CD4-positive, CD25-positive, alpha-beta regulatory T cell (primary cell): Measurements from ENCODE around the gene PPP6R1. TPM values are rescaled to one million over a fixed set of nuclear protein-coding genes. Genes with fewer than 3 reads are reported as not detected.

Source experiments
- ATAC-seq, 2 donors: fragments of 150-1000 bp; cut with Tn5 transposase; one replicate each; pipeline ENCODE4 v1.10.0; 2021; ENCODE audit warnings: low read depth in 2 of 2, moderate number of reproducible peaks in 2 of 2, moderate library complexity in 1 of 2
- DNase-seq, 3 donors: peaks; one replicate each; pipeline versions ENCODE4 v3.0.0 to v3.0.0-alpha.2; 2012 to 2022; ENCODE audit warnings: mixed read lengths in 1 of 3
- H3K27ac ChIP-seq: one replicate; pipeline ENCODE4 v1.7.0; 2013; ENCODE audit warnings: mild to moderate bottlenecking, low read length; ENCODE audit not compliant: insufficient read depth, poor library complexity, severe bottlenecking
- H3K27me3 ChIP-seq: one replicate; pipeline ENCODE4 v1.7.0; 2013; ENCODE audit warnings: low read length; ENCODE audit not compliant: control insufficient read depth, insufficient read depth
- H3K36me3 ChIP-seq: one replicate; pipeline ENCODE4 v1.7.0; 2013; ENCODE audit warnings: mild to moderate bottlenecking, low read length, moderate library complexity; ENCODE audit not compliant: control insufficient read depth, insufficient read depth
- H3K4me1 ChIP-seq: 2 replicates; pipeline ENCODE4 v1.7.0; 2013; ENCODE audit warnings: mild to moderate bottlenecking, low read length; ENCODE audit not compliant: insufficient read depth, control insufficient read depth, poor library complexity, severe bottlenecking
- H3K4me3 ChIP-seq: one replicate; pipeline ENCODE4 v1.7.0; 2013; ENCODE audit warnings: low read depth, mild to moderate bottlenecking, low read length, moderate library complexity
- H3K9me3 ChIP-seq, 2 experiments: 1 replicate in 1 of 2; 2 replicates in 1 of 2; pipeline ENCODE4 v1.7.0; 2013; ENCODE audit warnings: low read length in 2 of 2, mild to moderate bottlenecking in 1 of 2, moderate library complexity in 1 of 2; ENCODE audit not compliant: control insufficient read depth in 2 of 2
- H3K27ac Mint-ChIP-seq, 3 donors: one replicate each; pipeline ENCODE4 v1.8.0; 2020 to 2022; ENCODE audit warnings: mild to moderate bottlenecking in 3 of 3, mixed read lengths in 3 of 3, moderate library complexity in 2 of 3
- H3K27me3 Mint-ChIP-seq: one replicate; pipeline ENCODE4 v1.8.0; 2022; ENCODE audit warnings: mild to moderate bottlenecking, mixed read lengths
- H3K36me3 Mint-ChIP-seq: one replicate; pipeline ENCODE4 v1.8.0; 2020; ENCODE audit warnings: mixed read lengths
- H3K4me1 Mint-ChIP-seq, 4 donors: one replicate each; pipeline ENCODE4 v1.8.0; 2020 to 2022; ENCODE audit warnings: mixed read lengths in 4 of 4, mild to moderate bottlenecking in 1 of 4
- H3K4me3 Mint-ChIP-seq, 4 donors: one replicate each; pipeline ENCODE4 v1.8.0; 2020 to 2022; ENCODE audit warnings: mild to moderate bottlenecking in 4 of 4, mixed read lengths in 4 of 4, moderate library complexity in 3 of 4
- H3K9me3 Mint-ChIP-seq, 7 donors: one replicate each; pipeline ENCODE4 v1.8.0; 2020 to 2022; ENCODE audit warnings: mixed read lengths in 7 of 7, mild to moderate bottlenecking in 3 of 7, moderate library complexity in 2 of 7
- polyA plus RNA-seq, 4 donors: library from polyadenylated mRNA; unstranded; fragments of 300-500 nt; fragmentation: Illumina TruSeq; gene quantifications; one replicate each; pipeline ENCODE4 v1.2.3, GENCODE V29; 2021
- total RNA-seq: library from RNA; stranded (reverse); gene quantifications from one replicate; pipeline ENCODE4 v1.2.3, GENCODE V29; 2022

The PPP6R1 gene
- total and polyA plus RNA-seq, 5 donors from 2014 or later, result 38.9 to 168 (median 46.6) TPM

GRCh38 chr19:55231391-55232285 lies 27.2 kb downstream of the PPP6R1 start:
- Histone ChIP-seq H3K36me3 (peaks cover 77% of the 10 kb centered on the region), H3K9me3 (no peaks in the 10 kb centered on the region), H3K4me1 (no peaks in the 10 kb centered on the region), H3K27me3 (no peaks in the 10 kb centered on the region), H3K4me3 (no peak overlapping the region), H3K27ac (no peak overlapping the region)
- Mint-ChIP-seq H3K36me3 (peaks cover 35% of the 10 kb centered on the region), H3K4me3 (peak overlapping the region in 1 of 4 donors; percentile 38), H3K27me3 (no peaks in the 10 kb centered on the region), H3K4me1 (peaks cover 0 to 9% (median 5%) of the 10 kb centered on the region in 4 donors), H3K27ac (peak overlapping the region in 1 of 3 donors; percentile 60), H3K9me3 (no peaks in the 10 kb centered on the region)
- no peak for DNase-seq
- no peak for ATAC-seq

DNA sequence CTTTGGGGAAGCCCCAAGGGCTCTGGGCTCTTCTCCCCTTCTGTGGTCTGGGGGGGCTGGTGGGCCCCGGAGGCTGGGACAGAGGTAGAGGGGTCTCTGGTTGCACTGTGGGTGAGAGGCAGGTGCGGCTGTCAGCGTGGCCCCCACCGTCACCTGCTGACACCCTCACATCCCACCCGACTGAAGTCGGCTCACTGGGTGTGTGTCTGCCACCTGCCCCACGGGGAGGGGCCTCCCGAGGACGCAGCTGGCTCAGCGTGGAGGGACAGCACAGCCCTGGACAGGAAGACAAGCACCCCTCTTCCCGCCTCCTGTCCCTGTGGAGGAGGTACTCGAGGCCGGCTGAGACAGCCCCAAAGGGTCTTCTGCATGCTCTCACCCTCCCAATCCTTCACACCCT lies 28.0 kb downstream of the PPP6R1 start:
- Mint-ChIP-seq H3K4me1 (peaks cover 0 to 9% (median 5%) of the 10 kb centered on the region in 4 donors), H3K9me3 (no peaks in the 10 kb centered on the region), H3K27ac (no peak overlapping the region), H3K27me3 (no peaks in the 10 kb centered on the region), H3K36me3 (peaks cover 35% of the 10 kb centered on the region), H3K4me3 (no peak overlapping the region)
- no peak for ATAC-seq
- H3K4me3 ChIP-seq, result no peak overlapping the region
- H3K9me3 ChIP-seq, result no peaks in the 10 kb centered on the region
- DNase-seq, result no peak
- peaks cover 70% of the 10 kb centered on the region for H3K36me3 ChIP-seq
- H3K27me3 ChIP-seq, result no peaks in the 10 kb centered on the region
- H3K27ac ChIP-seq, result no peak overlapping the region
- no peaks in the 10 kb centered on the region for H3K4me1 ChIP-seq

GRCh38 chr19:55230329-55230728 lies 28.5 kb downstream of the PPP6R1 start:
- Histone ChIP-seq H3K27ac (no peak overlapping the region), H3K27me3 (no peaks in the 10 kb centered on the region), H3K9me3 (no peaks in the 10 kb centered on the region), H3K4me3 (no peak overlapping the region), H3K4me1 (no peaks in the 10 kb centered on the region), H3K36me3 (peaks cover 70% of the 10 kb centered on the region)
- Mint-ChIP-seq H3K36me3 (peaks cover 38% of the 10 kb centered on the region), H3K27me3 (no peaks in the 10 kb centered on the region), H3K9me3 (no peaks in the 10 kb centered on the region), H3K4me1 (peaks cover 0 to 12% (median 5%) of the 10 kb centered on the region in 4 donors), H3K27ac (no peak overlapping the region), H3K4me3 (no peak overlapping the region)
- ATAC-seq (no peak), DNase-seq (no peak)

GRCh38 chr19:55229789-55230182 lies 29.0 kb downstream of the PPP6R1 start:
- Histone ChIP-seq H3K27me3 (no peaks in the 10 kb centered on the region), H3K4me1 (no peaks in the 10 kb centered on the region), H3K36me3 (peaks cover 65% of the 10 kb centered on the region), H3K4me3 (no peak overlapping the region), H3K9me3 (no peaks in the 10 kb centered on the region), H3K27ac (no peak overlapping the region)
- DNase-seq (no peak), ATAC-seq (no peak)
- no peaks in the 10 kb centered on the region for H3K9me3 Mint-ChIP-seq
- H3K36me3 Mint-ChIP-seq, result peaks cover 33% of the 10 kb centered on the region
- no peak overlapping the region for H3K4me3 Mint-ChIP-seq
- H3K4me1 Mint-ChIP-seq, result peaks cover 0 to 8% (median 3%) of the 10 kb centered on the region in 4 donors
- H3K27me3 Mint-ChIP-seq, result no peaks in the 10 kb centered on the region
- H3K27ac Mint-ChIP-seq, result no peak overlapping the region

DNA sequence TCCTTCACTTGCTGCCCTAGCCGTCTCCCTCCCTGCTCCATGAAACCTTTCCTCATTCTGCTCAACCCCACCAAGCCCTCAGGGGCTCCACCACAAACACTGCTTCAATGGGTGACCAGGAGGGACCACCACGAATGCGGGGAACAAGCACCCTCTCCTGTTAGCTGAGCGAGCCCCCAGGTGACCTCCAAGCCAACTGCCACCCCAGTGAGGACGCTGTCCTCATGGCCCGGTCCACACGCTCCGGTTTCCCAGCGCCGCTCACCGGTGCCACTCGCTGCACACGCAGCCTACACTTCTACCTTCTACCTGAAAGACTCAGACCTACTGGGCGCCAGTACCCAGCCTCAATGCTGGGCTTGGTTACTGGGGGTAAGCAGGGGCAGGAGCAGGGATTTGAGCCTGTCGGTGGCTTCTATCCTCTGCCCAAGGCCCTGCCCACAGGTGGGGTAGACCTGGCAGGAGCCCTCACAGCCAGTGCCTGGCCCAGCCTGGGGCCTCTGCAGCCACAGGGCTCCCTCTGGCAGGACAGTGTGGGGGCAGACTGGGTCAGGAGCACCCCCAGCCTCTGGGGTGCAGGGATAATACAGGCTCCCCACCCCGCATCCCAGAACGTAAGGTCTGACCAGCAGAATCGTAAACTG lies 29.6 kb downstream of the PPP6R1 start:
- Mint-ChIP-seq H3K27me3 (no peaks in the 10 kb centered on the region), H3K36me3 (peaks cover 27% of the 10 kb centered on the region), H3K4me1 (peaks cover 0 to 5% (median 2%) of the 10 kb centered on the region in 4 donors), H3K9me3 (no peaks in the 10 kb centered on the region), H3K4me3 (no peak overlapping the region), H3K27ac (no peak overlapping the region)
- H3K9me3 ChIP-seq, result no peaks in the 10 kb centered on the region
- H3K4me3 ChIP-seq, result no peak overlapping the region
- H3K27ac ChIP-seq, result no peak overlapping the region
- peaks cover 59% of the 10 kb centered on the region for H3K36me3 ChIP-seq
- no peaks in the 10 kb centered on the region for H3K4me1 ChIP-seq
- no peak for DNase-seq
- no peaks in the 10 kb centered on the region for H3K27me3 ChIP-seq
- no peak for ATAC-seq

DNA sequence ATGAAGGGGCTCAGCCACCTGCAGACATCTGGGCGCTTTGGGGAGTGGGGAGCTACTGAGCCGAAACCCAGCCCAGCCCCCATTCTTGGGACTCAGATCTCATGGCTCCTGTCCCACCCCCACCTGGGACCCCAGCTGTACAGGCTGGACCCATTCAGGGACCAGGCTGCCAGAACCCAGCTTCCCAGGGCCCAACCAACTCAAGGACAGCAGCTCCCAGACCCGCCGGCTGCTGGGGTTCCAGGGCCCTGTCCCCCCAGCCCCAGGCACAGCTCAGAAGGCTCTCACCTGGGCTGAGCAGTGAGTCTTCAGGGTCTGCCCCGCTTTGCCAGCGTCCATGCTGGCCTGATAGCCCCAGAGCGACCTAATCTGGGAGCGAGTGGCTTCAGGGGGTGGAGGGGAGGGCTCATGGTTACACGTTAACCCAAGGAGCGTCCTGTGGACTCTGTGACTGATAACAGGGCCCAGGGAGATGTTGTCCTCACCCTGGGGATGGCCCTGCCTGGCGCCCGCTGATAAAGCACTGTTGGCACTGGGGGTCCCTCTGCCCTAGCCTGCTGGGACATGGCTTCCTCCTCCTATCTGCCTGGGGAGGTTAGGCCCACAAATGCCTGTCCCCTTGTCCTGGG lies 30.3 kb downstream of the PPP6R1 start, which contains the start of gene TMEM86B:
Gene TMEM86B, minus strand, starts transcription at position 361 of the 629 bp plus-strand sequence. Its CDS starts 22 bp downstream, at position 339.
- H3K27ac Mint-ChIP-seq, result no peak within 1 kb of the TSS
- ATAC-seq, result no peak
- no peaks in the 10 kb centered on the region for H3K9me3 ChIP-seq
- H3K36me3 ChIP-seq, result peaks cover 53% of the 10 kb centered on the region
- H3K27me3 ChIP-seq, result no peaks in the 10 kb centered on the region
- H3K27ac ChIP-seq, result no peak within 1 kb of the TSS
- no peaks in the 10 kb centered on the region for H3K9me3 Mint-ChIP-seq
- H3K4me3 Mint-ChIP-seq, result no peak within 1 kb of the TSS
- H3K4me3 ChIP-seq, result no peak within 1 kb of the TSS
- DNase-seq, result no peak
- peaks cover 21% of the 10 kb centered on the region for H3K36me3 Mint-ChIP-seq
- no peaks in the 10 kb centered on the region for H3K4me1 ChIP-seq
- H3K27me3 Mint-ChIP-seq, result no peaks in the 10 kb centered on the region
- peaks cover 0 to 5% (median 0%) of the 10 kb centered on the region in 4 donors for H3K4me1 Mint-ChIP-seq

- Histone ChIP-seq H3K27ac (no peak overlapping the region), H3K36me3 (peaks cover 48% of the 10 kb centered on the region), H3K4me3 (no peak overlapping the region), H3K27me3 (no peaks in the 10 kb centered on the region), H3K4me1 (no peaks in the 10 kb centered on the region), H3K9me3 (no peaks in the 10 kb centered on the region)
- H3K27me3 Mint-ChIP-seq, result no peaks in the 10 kb centered on the region
- no peak overlapping the region for H3K4me3 Mint-ChIP-seq
- peaks cover 17% of the 10 kb centered on the region for H3K36me3 Mint-ChIP-seq
- no peak overlapping the region for H3K27ac Mint-ChIP-seq
- ATAC-seq (no peak), DNase-seq (no peak)
- peaks cover 0 to 5% (median 0%) of the 10 kb centered on the region in 4 donors for H3K4me1 Mint-ChIP-seq
- H3K9me3 Mint-ChIP-seq, result no peaks in the 10 kb centered on the region
Measured at GRCh38 chr19:55228015-55228391, 30.8 kb downstream of the PPP6R1 start.
